ENCODE results near the gene CHRNA5.

DNA sequence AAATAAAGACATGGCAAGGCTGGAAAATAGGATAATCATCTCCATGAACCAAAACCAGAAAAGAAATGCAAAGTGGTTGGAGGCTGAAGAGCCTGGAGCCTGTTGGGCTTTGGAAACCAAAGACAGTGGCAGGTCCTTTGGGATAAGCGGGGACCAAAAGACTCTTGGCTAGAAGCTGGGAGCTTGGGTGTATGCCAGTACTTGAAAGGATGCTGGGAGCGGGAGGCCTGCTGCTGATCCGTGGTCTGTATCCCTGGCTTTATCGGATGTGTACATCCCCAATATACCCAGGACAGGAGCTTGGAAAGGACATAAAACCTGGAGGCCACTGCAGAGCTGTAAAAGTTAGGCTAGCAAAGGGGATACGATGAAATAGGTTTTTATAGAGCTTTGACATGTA, 77.0 kb downstream of the CHRNA5 start:
- TF ChIP-seq GATA2 (IDR thresholded peaks at IDR 0.05; ENCODE audit: low read depth, low read length) (no peak), GATA3 (IDR thresholded peaks at IDR 0.05; ENCODE audit: low read depth, low read length) (no peak)
